ENCODE measurements around the gene OR2T1.
"Not testable (repeated sequence)": the region's sequence is repeated elsewhere in the genome, so short reads cannot be mapped to it uniquely, and the experiment has no call there.

The OR2T1 gene, protein sequence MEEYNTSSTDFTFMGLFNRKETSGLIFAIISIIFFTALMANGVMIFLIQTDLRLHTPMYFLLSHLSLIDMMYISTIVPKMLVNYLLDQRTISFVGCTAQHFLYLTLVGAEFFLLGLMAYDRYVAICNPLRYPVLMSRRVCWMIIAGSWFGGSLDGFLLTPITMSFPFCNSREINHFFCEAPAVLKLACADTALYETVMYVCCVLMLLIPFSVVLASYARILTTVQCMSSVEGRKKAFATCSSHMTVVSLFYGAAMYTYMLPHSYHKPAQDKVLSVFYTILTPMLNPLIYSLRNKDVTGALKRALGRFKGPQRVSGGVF

DNA sequence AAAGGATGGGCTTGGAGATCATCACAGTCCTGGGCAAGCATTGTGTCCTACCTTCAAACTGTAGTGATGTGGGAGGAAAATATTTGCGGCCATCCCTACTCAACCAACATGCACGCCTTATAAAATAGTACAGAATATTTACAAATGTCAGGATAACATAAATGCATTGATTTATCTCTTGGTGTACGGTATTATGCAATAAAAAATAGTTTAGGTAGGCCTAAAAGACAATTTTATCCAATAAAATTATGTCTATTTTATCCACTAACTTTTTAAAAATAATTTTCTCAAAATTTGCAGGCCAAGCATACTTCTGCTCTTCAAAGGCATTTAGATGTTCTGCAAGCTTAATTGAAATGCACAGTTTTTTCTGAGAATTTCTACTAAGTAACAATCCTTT, at the start of gene OR2T1:
Gene OR2T1, plus strand, starts transcription at position 301 of the 400 bp plus-strand sequence. CDS start 3,100 bp downstream, outside the sequence.
- no peak for DNase-seq

GRCh38 chr1:248359415-248359814, 43.4 kb upstream of the OR2T1 start:
- DNase-seq: no peak

- no peak for DNase-seq
Observed at GRCh38 chr1:248361121-248361715, 41.6 kb upstream of the OR2T1 start, which contains the start of gene OR2T4. OR2T4 (plus strand) TSS chr1:248361665; CDS start chr1:248361665, 0 bp downstream.

- DNase-seq: no peak
Observed at GRCh38 chr1:248366609-248367008, 36.2 kb upstream of the OR2T1 start.

DNA sequence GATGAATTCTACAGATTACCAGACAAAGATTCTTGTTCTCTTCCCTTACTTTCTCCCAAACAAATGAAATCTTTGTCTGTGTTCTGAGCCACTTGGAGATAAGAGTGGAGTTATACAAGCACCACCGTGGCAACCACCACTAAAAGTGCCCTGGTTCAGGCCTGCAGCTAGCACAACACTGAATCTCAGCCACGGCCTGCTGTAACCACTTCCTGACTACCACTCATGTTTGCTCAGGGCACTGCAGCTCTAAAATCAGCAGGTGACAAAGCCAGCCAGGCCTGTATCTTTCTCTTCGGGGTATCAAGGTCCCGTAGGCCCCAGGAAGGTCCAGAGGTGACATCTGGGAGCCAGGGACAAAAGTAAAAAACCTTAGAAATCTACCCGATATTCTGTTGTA, 30.5 kb upstream of the OR2T1 start:
- DNase-seq: no peak

DNA sequence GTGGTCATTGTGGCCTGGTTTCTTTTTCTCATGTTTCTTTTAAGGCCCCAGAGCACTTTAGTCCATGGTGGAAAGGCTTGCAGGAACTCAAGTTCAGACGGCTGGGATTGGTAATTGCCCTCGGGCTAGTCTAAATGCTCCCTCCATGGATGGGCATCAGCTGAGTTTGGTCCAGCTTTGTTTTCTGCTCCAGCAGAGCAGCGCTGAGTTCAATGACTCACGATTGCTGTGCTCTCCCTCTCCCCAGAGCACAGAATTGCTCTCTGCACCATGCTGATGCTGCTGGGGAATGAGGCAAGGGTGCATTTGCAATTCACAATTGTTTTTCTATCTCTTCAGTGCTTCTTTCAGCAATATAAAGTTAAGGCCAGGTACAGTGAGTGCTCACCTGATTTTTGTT, 29.1 kb upstream of the OR2T1 start:
- DNase-seq: no peak

GRCh38 chr1:248375446-248375845, 27.4 kb upstream of the OR2T1 start, which contains the start of gene OR2T6:
OR2T6 (plus strand) TSS chr1:248375746; CDS start chr1:248387609, 11,863 bp downstream.
- no peak for DNase-seq

DNA sequence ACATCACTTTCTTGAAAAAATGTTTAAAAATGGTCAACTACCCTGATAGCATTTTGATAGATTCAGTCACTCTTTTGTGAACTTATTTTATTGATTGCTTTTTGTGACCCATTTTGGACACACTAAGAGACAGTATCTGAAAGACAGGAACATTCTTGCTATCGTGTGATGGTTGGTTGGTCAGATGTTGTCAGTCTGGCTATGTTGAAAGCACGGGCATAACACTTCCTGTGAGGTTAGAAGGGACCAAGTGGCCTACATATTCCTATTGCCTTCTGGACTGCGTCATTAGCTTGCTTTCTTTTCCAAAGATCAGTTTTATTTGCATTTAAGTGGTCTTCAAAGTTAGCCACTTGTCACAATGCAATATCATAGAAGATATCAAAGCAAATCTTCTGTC, 25.9 kb upstream of the OR2T1 start:
- no peak for DNase-seq

DNA sequence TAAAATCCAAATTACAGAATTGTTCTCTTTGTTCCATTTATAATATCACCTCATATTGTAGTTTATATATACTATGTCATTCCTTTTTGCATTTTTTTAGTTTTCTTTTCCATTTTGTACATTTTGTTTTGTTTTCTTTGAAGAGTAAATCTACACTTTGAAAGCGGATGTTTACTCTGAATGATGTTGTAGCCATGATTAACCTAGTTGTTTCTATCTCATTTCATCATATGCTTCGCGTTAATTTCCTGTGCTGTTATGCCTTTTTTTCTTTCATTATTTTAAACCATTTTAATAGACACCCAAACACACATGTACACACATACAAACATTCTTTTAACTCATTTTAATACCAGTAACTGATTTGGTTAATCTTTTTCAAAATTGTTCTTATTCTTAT, 22.0 kb upstream of the OR2T1 start:
- no peak for DNase-seq

GRCh38 chr1:248388426-248388825, 14.4 kb upstream of the OR2T1 start:
- DNase-seq: peak; percentile 15 to 22

DNA sequence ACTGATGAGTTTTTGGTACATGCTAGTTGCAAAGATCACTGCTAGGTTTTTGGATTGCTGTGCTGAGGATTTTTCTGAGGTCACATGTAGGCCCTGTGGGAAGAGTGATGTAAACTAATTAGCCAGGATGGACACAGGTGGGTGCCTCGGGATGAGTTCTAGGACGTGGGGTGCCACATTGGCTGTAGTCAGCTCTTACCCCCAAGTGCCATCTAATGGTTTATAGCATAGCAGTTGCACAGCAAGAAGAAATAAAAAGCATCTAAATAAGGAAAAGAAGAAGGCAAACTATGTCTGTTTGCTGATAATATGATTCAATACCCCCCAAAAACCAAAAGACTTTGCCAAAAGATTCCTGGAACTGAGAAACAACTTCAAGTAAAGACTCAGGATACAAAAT, 9.8 kb upstream of the OR2T1 start:
- DNase-seq: no peak

GRCh38 chr1:248404024-248404423, 1.2 kb downstream of the OR2T1 start:
- DNase-seq: peak; percentile 7 to 31

DNA sequence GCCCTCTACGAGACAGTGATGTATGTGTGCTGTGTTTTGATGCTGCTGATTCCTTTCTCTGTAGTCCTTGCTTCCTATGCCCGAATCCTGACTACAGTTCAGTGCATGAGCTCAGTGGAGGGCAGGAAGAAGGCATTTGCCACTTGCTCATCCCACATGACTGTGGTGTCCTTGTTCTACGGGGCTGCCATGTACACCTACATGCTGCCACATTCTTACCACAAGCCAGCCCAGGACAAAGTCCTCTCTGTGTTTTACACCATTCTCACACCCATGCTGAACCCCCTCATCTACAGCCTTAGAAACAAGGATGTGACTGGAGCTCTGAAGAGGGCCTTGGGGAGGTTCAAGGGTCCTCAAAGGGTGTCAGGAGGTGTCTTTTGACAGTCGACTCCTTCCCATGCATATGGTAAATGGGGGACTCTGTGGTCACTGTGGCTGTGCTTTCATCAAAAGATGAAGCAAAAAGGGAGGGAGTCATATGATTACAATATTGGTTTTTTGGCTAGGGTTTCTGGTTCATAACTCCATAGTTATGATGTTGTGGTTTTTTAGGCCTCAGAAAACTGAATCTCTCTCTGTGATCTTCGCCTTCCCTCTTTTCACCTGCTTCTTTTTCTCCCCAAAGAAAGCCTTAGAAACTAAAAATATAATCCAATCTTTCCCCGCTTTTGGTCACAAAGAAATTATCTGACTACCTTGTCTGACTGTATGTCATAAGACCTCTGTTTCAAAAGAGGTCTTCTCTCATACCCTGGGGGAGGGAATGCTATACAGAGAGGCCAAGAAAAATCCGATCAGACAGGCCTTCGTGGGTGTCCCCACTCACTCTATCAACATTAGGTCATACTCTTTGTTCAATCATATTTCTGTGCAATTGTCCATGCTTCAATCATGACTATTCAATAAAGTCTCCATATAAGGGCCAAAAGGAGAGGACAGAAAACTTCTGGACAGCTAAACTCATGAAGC, 4.2 kb downstream of the OR2T1 start:
- DNase-seq: no peak

DNA sequence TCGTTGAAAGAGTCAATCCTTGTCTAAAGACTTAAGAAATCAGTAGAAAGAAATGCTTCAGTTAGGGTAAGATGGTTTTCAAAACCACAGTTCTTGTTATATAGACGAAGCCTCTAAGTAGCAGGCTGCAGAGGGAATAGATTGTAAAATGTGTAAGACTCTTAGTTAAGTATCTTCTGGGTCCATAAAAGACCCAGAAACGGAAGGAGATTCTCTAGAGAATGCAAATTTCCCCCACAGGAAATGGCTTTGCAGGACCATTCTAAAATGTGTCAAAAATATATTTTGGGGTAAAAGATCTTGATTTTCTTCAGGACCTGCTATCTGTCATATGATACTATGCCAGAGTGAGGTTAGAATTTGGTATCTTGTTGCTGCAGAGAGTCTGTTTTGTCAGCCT, 13.4 kb downstream of the OR2T1 start:
- no peak for DNase-seq

DNA sequence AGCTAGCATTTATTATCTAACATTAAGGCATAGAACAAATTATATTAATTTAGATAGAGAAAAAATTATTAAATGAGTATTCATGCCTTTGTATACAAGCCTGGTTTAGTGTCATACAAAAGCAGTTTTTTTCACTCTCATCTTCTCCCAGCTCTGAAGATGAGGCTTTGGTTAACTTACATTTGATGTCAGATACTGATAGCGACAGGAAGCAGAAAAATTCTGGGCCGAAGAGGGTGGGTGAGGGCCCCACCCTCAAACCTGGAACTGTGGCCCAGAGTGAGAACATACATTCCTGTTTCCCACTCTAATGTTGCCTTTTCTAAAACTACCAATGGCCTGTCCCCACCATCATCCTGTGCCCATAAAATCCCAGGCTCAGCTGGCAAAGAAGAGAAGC, 15.0 kb downstream of the OR2T1 start:
- no peak for DNase-seq

- no peak for DNase-seq
Observed at GRCh38 chr1:248421384-248421783, 18.5 kb downstream of the OR2T1 start.

DNA sequence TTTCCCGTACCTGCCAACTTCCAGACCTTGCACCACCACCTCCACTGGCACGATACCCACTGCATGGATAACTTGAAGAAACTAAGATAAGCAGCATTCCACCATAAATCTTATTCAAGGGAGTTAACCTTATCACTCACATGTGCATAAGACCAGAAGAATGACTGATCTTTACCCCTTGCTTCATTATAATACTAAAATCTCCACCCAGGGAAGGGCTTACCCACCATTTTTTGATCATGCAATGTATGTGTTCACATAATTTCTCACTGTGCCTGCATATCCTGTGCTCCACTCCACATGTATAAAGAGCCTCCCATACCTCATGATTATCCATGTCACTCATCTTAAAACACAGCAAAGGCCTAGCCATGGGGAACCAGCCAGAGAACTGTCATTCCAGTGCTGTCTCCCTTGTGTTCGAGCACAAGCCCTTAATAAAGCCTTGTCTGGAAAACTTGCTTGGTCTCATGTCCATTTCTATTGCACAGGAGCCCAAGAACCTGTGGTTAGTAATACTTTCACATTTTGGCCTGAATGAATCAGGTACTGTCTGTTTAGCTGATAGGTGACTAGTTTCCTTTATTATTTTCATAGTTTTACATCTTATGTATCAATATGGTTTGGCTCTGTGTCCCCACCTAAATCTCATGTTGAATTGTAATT, 24.8 kb downstream of the OR2T1 start:
- not testable (repeated sequence) for DNase-seq

- DNase-seq: not testable (repeated sequence)
Observed at GRCh38 chr1:248428192-248428533, 25.3 kb downstream of the OR2T1 start.

DNA sequence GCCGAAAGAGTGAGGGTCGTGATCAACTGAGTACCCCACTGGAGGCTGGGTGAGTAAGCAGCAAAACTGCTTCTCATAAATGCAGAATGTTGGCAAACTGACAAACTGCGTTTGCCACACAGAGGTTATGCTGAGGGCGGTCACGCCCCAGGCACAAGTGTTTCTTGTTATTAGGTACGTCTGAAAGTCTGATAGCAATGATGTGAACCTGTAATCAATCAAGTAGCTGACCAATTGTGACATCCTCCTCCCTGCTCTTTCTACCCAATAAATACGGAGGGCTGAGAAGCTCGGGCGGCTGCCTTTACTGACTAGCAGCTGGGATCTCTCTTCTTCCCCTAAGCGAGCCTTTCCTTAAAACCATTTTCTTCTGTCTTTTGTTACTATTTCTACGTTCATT, 28.8 kb downstream of the OR2T1 start:
- DNase-seq: not testable (repeated sequence)

- DNase-seq: not testable (repeated sequence)
Observed at GRCh38 chr1:248432201-248432600, 29.4 kb downstream of the OR2T1 start.

GRCh38 chr1:248433811-248434415, 31.1 kb downstream of the OR2T1 start:
- not testable (repeated sequence) for DNase-seq

GRCh38 chr1:248434913-248435312, 32.1 kb downstream of the OR2T1 start:
- not testable (repeated sequence) for DNase-seq
